WERI-Rb-1 (cell line): ENCODE results near the gene CEP72.
"Not testable (repeated sequence)": the region's sequence is repeated elsewhere in the genome, so short reads cannot be mapped to it uniquely, and the experiment has no call there.

Experiments
- DNase-seq: peaks from one replicate; pipeline ENCODE4 v3.0.0-alpha.2; 2020
- H3K27ac ChIP-seq: fragments of 250-450 bp; sonication (Bioruptor Pico); 2 replicates; pipeline ENCODE4 v1.5.1; 2020; ENCODE audit warnings: mild to moderate bottlenecking, moderate library complexity
- H3K27me3 ChIP-seq: fragments of 250-450 bp; sonication (Bioruptor Pico); 2 replicates; pipeline ENCODE4 v1.5.1; 2021; ENCODE audit warnings: mild to moderate bottlenecking, low read depth, moderate library complexity; ENCODE audit not compliant: insufficient read depth, severe bottlenecking
- H3K36me3 ChIP-seq: fragments of 250-450 bp; sonication (Bioruptor Pico); 2 replicates; pipeline ENCODE4 v1.5.1; 2020; ENCODE audit warnings: mild to moderate bottlenecking, moderate library complexity
- H3K4me3 ChIP-seq: 2 replicates; pipeline ENCODE4 v1.5.1; 2011; ENCODE audit warnings: low read depth, mild to moderate bottlenecking, control low read depth, low read length
- H3K9me3 ChIP-seq: fragments of 250-450 bp; sonication (Bioruptor Pico); 2 replicates; pipeline ENCODE4 v1.5.1; 2021; ENCODE audit warnings: mild to moderate bottlenecking, moderate library complexity; ENCODE audit not compliant: severe bottlenecking
- CTCF ChIP-seq: IDR thresholded peaks from 2 replicates; pipeline ENCODE4 v1.5.1; 2011; ENCODE audit warnings: low read depth, mild to moderate bottlenecking, control low read depth, inconsistent platforms, low read length

CEP72 gene

GRCh38 chr5:603081-603998 is 8.8 kb upstream of the CEP72 start:
- no peak overlapping the region for H3K27ac ChIP-seq
- no peak overlapping the region for H3K4me3 ChIP-seq
- no peaks in the 10 kb centered on the region for H3K9me3 ChIP-seq
- H3K27me3 ChIP-seq: peaks cover 46% of the 10 kb centered on the region
- peak; percentile 5 for DNase-seq
- no peaks in the 10 kb centered on the region for H3K36me3 ChIP-seq
- no peak for TF ChIP-seq CTCF

- Histone ChIP-seq H3K36me3 (no peaks in the 10 kb centered on the region), H3K27me3 (peaks cover 35% of the 10 kb centered on the region), H3K4me3 (no peak overlapping the region), H3K27ac (no peak overlapping the region), H3K9me3 (no peaks in the 10 kb centered on the region)
- DNase-seq: no peak
- TF ChIP-seq CTCF: no peak
These were observed 7.7 kb upstream of the CEP72 start for GRCh38 chr5:604391-604831.

- H3K36me3 ChIP-seq, DNase-seq, H3K4me3 ChIP-seq, H3K9me3 ChIP-seq, H3K27ac ChIP-seq: not testable (repeated sequence)
- peaks cover 30% of the 10 kb centered on the region for H3K27me3 ChIP-seq
These were observed 7.0 kb upstream of the CEP72 start for GRCh38 chr5:605090-605489.

GRCh38 chr5:606061-606460 is 6.1 kb upstream of the CEP72 start:
- Histone ChIP-seq H3K27ac (no peak overlapping the region), H3K27me3 (peaks cover 27% of the 10 kb centered on the region), H3K36me3 (no peaks in the 10 kb centered on the region), H3K4me3 (no peak overlapping the region), H3K9me3 (no peaks in the 10 kb centered on the region)
- peak; percentile 4 for DNase-seq
- no peak for TF ChIP-seq CTCF

GRCh38 chr5:606526-607399 is 5.4 kb upstream of the CEP72 start:
- TF ChIP-seq CTCF: no peak
- no peak overlapping the region for H3K27ac ChIP-seq
- no peak overlapping the region for H3K4me3 ChIP-seq
- H3K27me3 ChIP-seq: peaks cover 20% of the 10 kb centered on the region
- H3K9me3 ChIP-seq: no peaks in the 10 kb centered on the region
- peak; percentile 5 for DNase-seq
- H3K36me3 ChIP-seq: no peaks in the 10 kb centered on the region
